HCT116 (cell line): ENCODE results near the gene GARIN5A. TPM values are rescaled to one million over a fixed set of nuclear protein-coding genes. Genes with fewer than 3 reads are reported as not detected.

Experiments used
- ATAC-seq: fragments of 200-7000 bp; cut with Tn5 transposase; 2 replicates; pipeline ENCODE4 v1.9.1; 2020; ENCODE audit warnings: mild to moderate bottlenecking, moderate library complexity
- BruUV-seq: library from RNA; stranded (reverse); fragments of 400-500 nt; replicated peaks from 2 replicates; lab custom pipeline; 2021; lab: Mats Ljungman, UMichigan
- CTCF ChIA-PET: fragments of 300-600 bp; sonication (Branson Sonifier 250); formaldehyde crosslinking; loops from one replicate; lab custom pipeline; 2021; ENCODE audit warnings: antibody characterized with exemption; lab: Charles Lee
- POLR2A ChIA-PET: fragments of 300-600, 350-600 bp; sonication (Branson Sonifier 250); formaldehyde crosslinking; loops from one replicate; lab custom pipeline; 2021; ENCODE audit warnings: antibody characterized with exemption; lab: Charles Lee
- RAD21 ChIA-PET, 2 experiments: fragments of 300-600 bp; sonication (Branson Sonifier 250); formaldehyde crosslinking; loops; one replicate each; lab custom pipeline; 2023; ENCODE audit warnings: low total read pairs in 2 of 2; ENCODE audit not compliant: uncharacterized antibody in 2 of 2, unreplicated experiment in 2 of 2, low non-redundant PET in 1 of 2; lab: Charles Lee
- DNase-seq: peaks from one replicate; pipeline ENCODE4 v3.0.0-alpha.2; 2010; ENCODE audit warnings: low read depth, low spot score
- H2AFZ ChIP-seq: fragments of 200-600 bp; shearing (Covaris generic), sonication (generic); 2 replicates; pipeline ENCODE4 v1.6.1; 2017; ENCODE audit warnings: low read depth, mixed run types, mixed read lengths, antibody characterized with exemption, low read length; ENCODE audit not compliant: poor library complexity, severe bottlenecking
- H3K27ac ChIP-seq: 2 replicates; pipeline ENCODE4 v1.5.1; 2012; ENCODE audit warnings: low read depth, low read length
- H3K27me3 ChIP-seq: fragments of 200-600 bp; sonication (generic); 2 replicates; pipeline ENCODE4 v1.6.1; 2016; ENCODE audit warnings: mixed run types, low read length, mixed read lengths; ENCODE audit not compliant: insufficient read depth
- H3K36me3 ChIP-seq, 2 experiments: fragments of 200-500 bp in 1 of 2; fragments of 200-600 bp in 1 of 2; sonication (Bioruptor generic) in 1 of 2; sonication (generic) in 1 of 2; 2 replicates each; pipeline versions ENCODE4 v1.5.1 to v1.6.1; 2014 to 2016; ENCODE audit warnings: low read length in 2 of 2, inconsistent platforms in 1 of 2, mixed read lengths in 1 of 2, mixed run types in 1 of 2; ENCODE audit not compliant: insufficient read depth in 2 of 2, control insufficient read depth in 1 of 2
- H3K4me1 ChIP-seq, 2 experiments: fragments of 200-600 bp in 1 of 2; sonication (generic) in 1 of 2; 2 replicates each; pipeline versions ENCODE4 v1.5.1 to v1.6.1; 2012 to 2017; ENCODE audit warnings: low read length in 2 of 2, inconsistent platforms in 1 of 2, mild to moderate bottlenecking in 1 of 2, mixed read lengths in 1 of 2, mixed run types in 1 of 2, moderate library complexity in 1 of 2; ENCODE audit not compliant: insufficient read depth in 2 of 2, control insufficient read depth in 1 of 2
- H3K4me2 ChIP-seq: fragments of 200-600 bp; sonication (generic); 2 replicates; pipeline ENCODE4 v1.6.1; 2017; ENCODE audit warnings: mixed run types, low read length, mixed read lengths
- H3K4me3 ChIP-seq, 2 experiments: fragments of 200-600 bp in 1 of 2; sonication (generic) in 1 of 2; replicated peaks in 1 of 2; 2 replicates each; pipeline ENCODE4 v1.5.1; 2011 to 2016; ENCODE audit warnings: low read length in 2 of 2, control low read depth in 1 of 2, low read depth in 1 of 2, mild to moderate bottlenecking in 1 of 2, mixed read lengths in 1 of 2, mixed run types in 1 of 2
- H3K79me2 ChIP-seq: fragments of 200-600 bp; sonication (generic); 2 replicates; pipeline ENCODE4 v1.6.1; 2017; ENCODE audit warnings: mild to moderate bottlenecking, mixed run types, low read length, moderate library complexity, mixed read lengths; ENCODE audit not compliant: insufficient read depth
- H3K9ac ChIP-seq: fragments of 200-600 bp; sonication (generic); 2 replicates; pipeline ENCODE4 v1.6.1; 2016; ENCODE audit warnings: low read length, mixed read lengths
- H3K9me2 ChIP-seq: fragments of 200-600 bp; sonication (generic), shearing (Covaris generic); 2 replicates; pipeline ENCODE4 v1.6.1; 2017; ENCODE audit warnings: mixed run types, mild to moderate bottlenecking, moderate library complexity; ENCODE audit not compliant: insufficient read depth
- H3K9me3 ChIP-seq, 2 experiments: fragments of 200-500 bp in 1 of 2; fragments of 200-600 bp in 1 of 2; sonication (Bioruptor generic) in 1 of 2; sonication (generic) in 1 of 2; 2 replicates each; pipeline ENCODE4 v1.6.1; 2014 to 2017; ENCODE audit warnings: low read length in 2 of 2, mixed read lengths in 2 of 2, inconsistent platforms in 1 of 2, low read depth in 1 of 2, mild to moderate bottlenecking in 1 of 2, mixed run types in 1 of 2, moderate library complexity in 1 of 2; ENCODE audit not compliant: control insufficient read depth in 1 of 2, insufficient read depth in 1 of 2
- H4K20me1 ChIP-seq: fragments of 200-600 bp; sonication (generic), shearing (Covaris generic); 2 replicates; pipeline ENCODE4 v1.6.1; 2017; ENCODE audit warnings: mixed run types, mild to moderate bottlenecking, moderate library complexity; ENCODE audit not compliant: insufficient read depth
- CBX3 ChIP-seq: IDR thresholded peaks from 2 replicates; pipeline ENCODE4 v1.6.1; 2012; ENCODE audit warnings: low read depth
- EZH2phosphoT487 ChIP-seq: fragments of 200-600 bp; IDR thresholded peaks from 2 replicates; pipeline ENCODE4 v1.6.1; 2018; ENCODE audit warnings: antibody characterized with exemption, borderline replicate concordance
- POLR2AphosphoS5 ChIP-seq: IDR thresholded peaks from 2 replicates; pipeline ENCODE4 v1.6.1; 2011; ENCODE audit warnings: mild to moderate bottlenecking, low read depth, low read length, moderate library complexity
- RAD21 ChIP-seq: IDR thresholded peaks from 2 replicates; pipeline ENCODE4 v1.6.1; 2012; ENCODE audit warnings: low read depth, mild to moderate bottlenecking
- SP1 ChIP-seq: IDR thresholded peaks from 2 replicates; pipeline ENCODE4 v1.6.1; 2012; ENCODE audit warnings: low read depth
- YY1 ChIP-seq: IDR thresholded peaks from 2 replicates; pipeline ENCODE4 v1.6.1; 2011; ENCODE audit warnings: low read length, low read depth, moderate library complexity, mild to moderate bottlenecking; ENCODE audit not compliant: insufficient replicate concordance; ENCODE audit errors: extremely low read depth
- ZFX ChIP-seq: fragments of 450-650 bp; IDR thresholded peaks from 2 replicates; pipeline ENCODE4 v1.6.1; 2017
- ZNF274 ChIP-seq: fragments of 200-500 bp; sonication (Bioruptor generic); IDR thresholded peaks from 2 replicates; pipeline ENCODE4 v1.6.1; 2014; ENCODE audit warnings: mild to moderate bottlenecking, low read depth, low read length, inconsistent platforms
- intact Hi-C: fragments of 100-400 bp; cut with micrococcal nuclease; formaldehyde crosslinking; loops from 2 replicates; pipeline ENCODE4 v1.10.0; 2022
- total RNA-seq: library from RNA; stranded (reverse); gene quantifications from one replicate; pipeline ENCODE4 v1.2.1, GENCODE V29; 2021; ENCODE audit not compliant: unreplicated experiment
- TF ChIP-seq, protein P1 (sequence below): IDR thresholded peaks from 2 replicates; pipeline ENCODE4 v1.6.1; 2011; ENCODE audit warnings: mild to moderate bottlenecking, low read length, moderate library complexity; ENCODE audit not compliant: insufficient replicate concordance; ENCODE audit errors: extremely low read depth
- TF ChIP-seq, protein P2 (sequence below), 3 experiments: fragments of 200-600 bp in 1 of 3; sonication (generic) in 1 of 3; IDR thresholded peaks in 2 of 3; conservative IDR thresholded peaks in 1 of 3; 2 replicates each; pipeline ENCODE4 v1.5.1; 2012 to 2017; ENCODE audit warnings: low read depth in 2 of 3, low read length in 2 of 3, antibody characterized with exemption in 1 of 3, borderline replicate concordance in 1 of 3, control low read depth in 1 of 3, mild to moderate bottlenecking in 1 of 3, mixed read lengths in 1 of 3, mixed run types in 1 of 3, moderate library complexity in 1 of 3; ENCODE audit not compliant: insufficient read depth in 1 of 3

The GARIN5A gene
- total RNA-seq, 1 experiment from 2014 or later: 12.2 TPM

DNA sequence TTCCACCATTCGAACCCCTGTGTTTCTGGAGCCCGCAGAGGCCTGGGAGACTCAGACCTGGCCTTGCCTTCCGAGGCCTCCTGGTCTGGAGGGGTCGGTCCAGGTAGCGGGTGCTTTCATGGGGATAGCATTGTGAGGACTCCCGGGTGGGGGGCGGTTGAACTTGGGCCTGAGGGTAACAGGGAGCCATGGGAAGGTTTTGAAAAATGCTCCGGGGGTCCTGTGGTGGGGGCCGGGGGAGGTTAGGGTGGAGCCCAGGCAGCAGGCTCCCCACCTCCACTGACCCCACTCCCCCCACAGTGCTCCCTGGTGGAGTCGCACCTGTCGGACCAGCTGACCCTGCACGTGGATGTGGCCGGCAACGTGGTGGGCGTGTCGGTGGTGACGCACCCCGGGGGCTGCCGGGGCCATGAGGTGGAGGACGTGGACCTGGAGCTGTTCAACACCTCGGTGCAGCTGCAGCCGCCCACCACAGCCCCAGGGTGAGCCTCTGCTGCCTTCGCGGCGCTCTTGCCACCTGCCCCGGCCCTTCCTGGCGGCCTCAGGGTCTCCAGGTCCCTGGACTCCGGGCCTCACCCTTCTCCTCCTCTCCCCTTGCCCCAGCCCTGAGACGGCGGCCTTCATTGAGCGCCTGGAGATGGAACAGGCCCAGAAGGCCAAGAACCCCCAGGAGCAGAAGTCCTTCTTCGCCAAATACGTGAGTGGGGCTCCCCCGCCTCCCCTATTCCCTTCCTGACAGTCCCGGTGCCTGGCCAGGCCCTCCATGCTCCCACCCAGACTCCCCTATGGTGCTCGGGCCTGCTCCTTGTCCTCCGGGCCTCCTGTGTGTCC lies 3.8 kb upstream of the GARIN5A start:
- peaks cover 18 to 36% of the 10 kb centered on the region in 2 experiments; a peak in 3 of 4 replicates for H3K36me3 ChIP-seq
- H3K4me3 ChIP-seq: no peak overlapping the region
- H3K79me2 ChIP-seq: peaks cover 38% of the 10 kb centered on the region
- CTCF ChIA-PET: no interaction called here
- POLR2A ChIA-PET: no interaction called here
- H3K27me3 ChIP-seq: no peaks in the 10 kb centered on the region
- H3K9me3 ChIP-seq: peaks cover 0 to 2% of the 10 kb centered on the region in 2 experiments; a peak in 1 of 4 replicates
- no peaks in the 10 kb centered on the region for H4K20me1 ChIP-seq
- H3K9ac ChIP-seq: no peak overlapping the region
- H2AFZ ChIP-seq: no peak overlapping the region
- H3K27ac ChIP-seq: no peak overlapping the region
- peaks cover 9 to 18% of the 10 kb centered on the region in 2 experiments; a peak in 3 of 4 replicates for H3K4me1 ChIP-seq
- DNase-seq: no peak
- no peak for ATAC-seq
- H3K9me2 ChIP-seq: no peaks in the 10 kb centered on the region
- no TSS peak for BruUV-seq
- RAD21 ChIA-PET: no interaction called here
- TF ChIP-seq RAD21 (no peak), YY1 (no peak)
- TF ChIP-seq, all 23 proteins: peak for 0
- no peak overlapping the region for H3K4me2 ChIP-seq
- intact Hi-C loops: no loop called here

DNA sequence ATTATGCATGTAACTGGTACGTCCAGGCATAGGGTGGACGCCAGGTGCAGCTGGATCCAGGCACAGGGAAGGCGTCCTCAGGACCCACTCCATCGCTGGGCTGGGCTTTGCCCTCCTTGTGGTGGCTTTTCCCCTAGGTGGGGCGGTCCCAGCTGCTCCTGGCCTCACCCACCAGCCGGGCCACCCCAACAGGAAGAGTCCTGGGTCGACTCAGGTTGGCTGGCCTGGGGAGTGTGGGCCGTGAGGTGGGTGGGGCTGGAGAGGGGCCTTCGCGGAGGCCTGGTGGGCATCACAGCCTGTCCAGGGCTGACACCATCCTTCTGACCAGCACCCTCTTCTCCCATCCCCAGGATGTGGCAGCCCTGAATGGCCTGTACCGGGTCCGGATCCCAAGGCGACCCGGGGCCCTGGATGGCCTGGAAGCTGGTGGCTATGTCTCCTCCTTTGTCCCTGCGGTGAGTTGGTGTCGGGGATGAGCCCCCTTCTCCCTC lies 3.2 kb upstream of the GARIN5A start:
- no TSS peak for BruUV-seq
- no peak overlapping the region for H3K4me3 ChIP-seq
- TF ChIP-seq YY1: no peak
- no peak for TF ChIP-seq EZH2phosphoT487
- no peak for TF ChIP-seq RAD21
- TF ChIP-seq, protein P1, sequence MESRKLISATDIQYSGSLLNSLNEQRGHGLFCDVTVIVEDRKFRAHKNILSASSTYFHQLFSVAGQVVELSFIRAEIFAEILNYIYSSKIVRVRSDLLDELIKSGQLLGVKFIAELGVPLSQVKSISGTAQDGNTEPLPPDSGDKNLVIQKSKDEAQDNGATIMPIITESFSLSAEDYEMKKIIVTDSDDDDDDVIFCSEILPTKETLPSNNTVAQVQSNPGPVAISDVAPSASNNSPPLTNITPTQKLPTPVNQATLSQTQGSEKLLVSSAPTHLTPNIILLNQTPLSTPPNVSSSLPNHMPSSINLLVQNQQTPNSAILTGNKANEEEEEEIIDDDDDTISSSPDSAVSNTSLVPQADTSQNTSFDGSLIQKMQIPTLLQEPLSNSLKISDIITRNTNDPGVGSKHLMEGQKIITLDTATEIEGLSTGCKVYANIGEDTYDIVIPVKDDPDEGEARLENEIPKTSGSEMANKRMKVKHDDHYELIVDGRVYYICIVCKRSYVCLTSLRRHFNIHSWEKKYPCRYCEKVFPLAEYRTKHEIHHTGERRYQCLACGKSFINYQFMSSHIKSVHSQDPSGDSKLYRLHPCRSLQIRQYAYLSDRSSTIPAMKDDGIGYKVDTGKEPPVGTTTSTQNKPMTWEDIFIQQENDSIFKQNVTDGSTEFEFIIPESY: no peak
- TF ChIP-seq CBX3: no peak
- no peak for TF ChIP-seq ZNF274
- TF ChIP-seq, protein P2, sequence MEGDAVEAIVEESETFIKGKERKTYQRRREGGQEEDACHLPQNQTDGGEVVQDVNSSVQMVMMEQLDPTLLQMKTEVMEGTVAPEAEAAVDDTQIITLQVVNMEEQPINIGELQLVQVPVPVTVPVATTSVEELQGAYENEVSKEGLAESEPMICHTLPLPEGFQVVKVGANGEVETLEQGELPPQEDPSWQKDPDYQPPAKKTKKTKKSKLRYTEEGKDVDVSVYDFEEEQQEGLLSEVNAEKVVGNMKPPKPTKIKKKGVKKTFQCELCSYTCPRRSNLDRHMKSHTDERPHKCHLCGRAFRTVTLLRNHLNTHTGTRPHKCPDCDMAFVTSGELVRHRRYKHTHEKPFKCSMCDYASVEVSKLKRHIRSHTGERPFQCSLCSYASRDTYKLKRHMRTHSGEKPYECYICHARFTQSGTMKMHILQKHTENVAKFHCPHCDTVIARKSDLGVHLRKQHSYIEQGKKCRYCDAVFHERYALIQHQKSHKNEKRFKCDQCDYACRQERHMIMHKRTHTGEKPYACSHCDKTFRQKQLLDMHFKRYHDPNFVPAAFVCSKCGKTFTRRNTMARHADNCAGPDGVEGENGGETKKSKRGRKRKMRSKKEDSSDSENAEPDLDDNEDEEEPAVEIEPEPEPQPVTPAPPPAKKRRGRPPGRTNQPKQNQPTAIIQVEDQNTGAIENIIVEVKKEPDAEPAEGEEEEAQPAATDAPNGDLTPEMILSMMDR (IDR thresholded peaks at IDR 0.05 in 2 of 3, conservative IDR thresholded peaks at IDR 0.05 in 1 of 3; ENCODE audit: borderline replicate concordance in 1 of 3, insufficient read depth in 1 of 3, low read depth in 2 of 3, low read length in 2 of 3): no peak
- TF ChIP-seq ZFX: no peak
- TF ChIP-seq POLR2AphosphoS5: no peak
- TF ChIP-seq SP1: no peak

More for the DNA sequence above, 3.2 kb upstream of the GARIN5A start:
- H3K4me2 ChIP-seq: no peak overlapping the region
- H3K27me3 ChIP-seq: no peaks in the 10 kb centered on the region
- RAD21 ChIA-PET: no interaction called here
- peaks cover 9 to 21% of the 10 kb centered on the region in 2 experiments; a peak in 3 of 4 replicates for H3K4me1 ChIP-seq
- no peaks in the 10 kb centered on the region for H4K20me1 ChIP-seq
- intact Hi-C loops: loop anchor here (1.0 kb wide), 1 partner anchor 112 kb away; no protein-coding TSS in a partner anchor
- no peaks in the 10 kb centered on the region for H3K9me3 ChIP-seq
- ATAC-seq (no peak), DNase-seq (no peak)
- no peak overlapping the region; the same call in 1 of the 2 replicates for H3K27ac ChIP-seq
- H3K36me3 ChIP-seq: peaks cover 18 to 36% of the 10 kb centered on the region in 2 experiments; a peak in 3 of 4 replicates
- H3K79me2 ChIP-seq: peaks cover 38% of the 10 kb centered on the region
- H2AFZ ChIP-seq: no peak overlapping the region
- CTCF ChIA-PET: interaction anchor here (1.8 to 2.3 kb wide), 3 partner anchors 14 to 122 kb away, joined by 6 to 13 read pairs (median 10); no protein-coding TSS in a partner anchor
- no peak overlapping the region for H3K9ac ChIP-seq
- no peaks in the 10 kb centered on the region for H3K9me2 ChIP-seq
- POLR2A ChIA-PET: no interaction called here
